COLO668 (cell line): ENCODE data around the gene CCDC178.
A peak's percentile ranks its signal among the peaks of the same experiment; 100 is the strongest.

Source experiments
- DNase-seq: peaks from one replicate; lab custom pipeline; 2025; ENCODE audit not compliant: unreplicated experiment; lab: John Stamatoyannopoulos, UW

The CCDC178 gene

GRCh38 chr18:32922951-32923430 is 517.5 kb downstream of the CCDC178 start:
- DNase-seq, result no peak

- DNase-seq, result no peak
These were observed 519.4 kb downstream of the CCDC178 start for GRCh38 chr18:32920796-32921787.

- DNase-seq, result peak; percentile 41
These were observed 520.7 kb downstream of the CCDC178 start for GRCh38 chr18:32919799-32920198.

GRCh38 chr18:32918692-32919250 is 521.8 kb downstream of the CCDC178 start:
- no peak for DNase-seq

GRCh38 chr18:32915516-32915915 is 525.0 kb downstream of the CCDC178 start:
- DNase-seq, result no peak

GRCh38 chr18:32911660-32912284 is 528.7 kb downstream of the CCDC178 start:
- no peak for DNase-seq

GRCh38 chr18:32910694-32911296 is 529.7 kb downstream of the CCDC178 start:
- DNase-seq, result no peak

- no peak for DNase-seq
These were observed 530.5 kb downstream of the CCDC178 start for GRCh38 chr18:32909798-32910561.

GRCh38 chr18:32908424-32908805 is 532.1 kb downstream of the CCDC178 start:
- no peak for DNase-seq

- DNase-seq, result no peak
These were observed 532.7 kb downstream of the CCDC178 start for GRCh38 chr18:32907648-32908423.

GRCh38 chr18:32907311-32907585 is 533.3 kb downstream of the CCDC178 start:
- no peak for DNase-seq

GRCh38 chr18:32906506-32907310 is 533.8 kb downstream of the CCDC178 start:
- no peak for DNase-seq

- no peak for DNase-seq
These were observed 534.9 kb downstream of the CCDC178 start for GRCh38 chr18:32905651-32906050.

GRCh38 chr18:32902568-32903330 is 537.8 kb downstream of the CCDC178 start:
- no peak for DNase-seq

- DNase-seq, result no peak
These were observed 540.7 kb downstream of the CCDC178 start for GRCh38 chr18:32899819-32900218.

- DNase-seq, result no peak
These were observed 543.6 kb downstream of the CCDC178 start for GRCh38 chr18:32896776-32897547.

- no peak for DNase-seq
These were observed 546.6 kb downstream of the CCDC178 start for GRCh38 chr18:32893915-32894314.

- no peak for DNase-seq
These were observed 548.7 kb downstream of the CCDC178 start for GRCh38 chr18:32891797-32892196.
